T-cell (primary cell): ENCODE measurements around the gene METAP1. TPM values are rescaled to one million over a fixed set of nuclear protein-coding genes. Genes with fewer than 3 reads are reported as not detected.

ENCODE experiments used
- ATAC-seq, 4 experiments: fragments of 200-7000 bp in 3 of 4; fragments of 150-1000 bp in 1 of 4; cut with Tn5 transposase; replicated peaks in 1 of 4; 1 replicate in 3 of 4; 2 replicates in 1 of 4; pipeline ENCODE4 v1.10.0; 2021; ENCODE audit warnings: moderate library complexity in 3 of 4, mild to moderate bottlenecking in 2 of 4, moderate number of reproducible peaks in 1 of 4
- CTCF ChIA-PET, 2 donors: fragments of 300-600 bp; sonication (Branson Sonifier 250); formaldehyde crosslinking; loops; one replicate each; lab custom pipeline; 2022; ENCODE audit warnings: antibody characterized with exemption in 2 of 2; lab: Charles Lee
- POLR2A ChIA-PET, 2 donors: fragments of 300-600 bp; sonication (Branson Sonifier 250); formaldehyde crosslinking; loops; one replicate each; lab custom pipeline; 2022; ENCODE audit warnings: antibody characterized with exemption in 2 of 2; lab: Charles Lee
- DNase-seq, 35 experiments: peaks; one replicate each; pipeline versions ENCODE4 v3.0.0 to v3.0.0-alpha.2; 2013 to 2023
- H3K27ac ChIP-seq: one replicate; pipeline ENCODE4 v1.5.1; 2013; ENCODE audit warnings: low read length
- H3K27me3 ChIP-seq, 2 experiments: replicated peaks in 1 of 2; 1 replicate in 1 of 2; 2 replicates in 1 of 2; pipeline versions ENCODE4 v1.6.1 to v1.7.0; 2013; ENCODE audit warnings: low read length in 1 of 2, mixed read lengths in 1 of 2; ENCODE audit not compliant: control insufficient read depth in 2 of 2, insufficient read depth in 2 of 2; ENCODE audit errors: extremely low read depth in 1 of 2
- H3K36me3 ChIP-seq, 2 donors: 1 replicate in 1 of 2; 2 replicates in 1 of 2; pipeline versions ENCODE4 v1.6.1 to v1.7.0; 2013; ENCODE audit warnings: low read length in 1 of 2; ENCODE audit not compliant: control insufficient read depth in 2 of 2, insufficient read depth in 1 of 2; ENCODE audit errors: extremely low read depth in 1 of 2
- H3K4me1 ChIP-seq, 2 experiments: 1 replicate in 1 of 2; 2 replicates in 1 of 2; pipeline versions ENCODE4 v1.6.1 to v1.7.0; 2013; ENCODE audit warnings: low read length in 2 of 2, mixed read lengths in 1 of 2; ENCODE audit not compliant: insufficient read depth in 2 of 2, control insufficient read depth in 1 of 2; ENCODE audit errors: extremely low read depth in 1 of 2
- H3K4me3 ChIP-seq, 2 donors: 1 replicate in 1 of 2; 2 replicates in 1 of 2; pipeline versions ENCODE4 v1.5.1 to v1.7.0; 2013; ENCODE audit warnings: mild to moderate bottlenecking in 2 of 2, low read length in 1 of 2, moderate library complexity in 1 of 2; ENCODE audit not compliant: control insufficient read depth in 1 of 2; ENCODE audit errors: extremely low read depth in 1 of 2
- H3K9me3 ChIP-seq: 2 replicates; pipeline ENCODE4 v1.7.0; 2013
- H3K27ac Mint-ChIP-seq, 2 donors: one replicate each; pipeline ENCODE4 v1.8.0; 2020 to 2021; ENCODE audit warnings: mild to moderate bottlenecking in 2 of 2, mixed read lengths in 2 of 2
- H3K27me3 Mint-ChIP-seq, 2 donors: one replicate each; pipeline ENCODE4 v1.8.0; 2021 to 2022; ENCODE audit warnings: mixed read lengths in 2 of 2
- H3K36me3 Mint-ChIP-seq: one replicate; pipeline ENCODE4 v1.8.0; 2021; ENCODE audit warnings: mixed read lengths
- H3K4me1 Mint-ChIP-seq, 3 donors: one replicate each; pipeline ENCODE4 v1.8.0; 2020 to 2022; ENCODE audit warnings: mixed read lengths in 3 of 3, mild to moderate bottlenecking in 1 of 3
- H3K4me3 Mint-ChIP-seq, 3 donors: one replicate each; pipeline ENCODE4 v1.8.0; 2020 to 2022; ENCODE audit warnings: mild to moderate bottlenecking in 3 of 3, mixed read lengths in 3 of 3, moderate library complexity in 3 of 3
- H3K9me3 Mint-ChIP-seq, 3 donors: one replicate each; pipeline ENCODE4 v1.8.0; 2020 to 2022; ENCODE audit warnings: mixed read lengths in 3 of 3
- WGBS: methylation state at CpG from one replicate; pipeline ENCODE4 v1.1.5; 2013; ENCODE audit warnings: missing lambda C conversion rate; ENCODE audit not compliant: insufficient coverage; 5-methylcytosine and 5-hydroxymethylcytosine counted together
- total RNA-seq, 35 experiments: library from RNA in 6 of 35; stranded (reverse) in 6 of 35; fragments of 120-200 nt in 1 of 35; gene quantifications; one replicate each; pipeline versions ENCODE4 v1.2.1 to v1.2.4 and lab custom pipeline; 2013 to 2026

The METAP1 gene
- total RNA-seq, 5 donors from 2014 or later (not counting 1 experiment from before 2014, with no cell fraction given), result 32.9 to 39.8 (median 39.2) TPM

GRCh38 chr4:98959411-98959810 lies 36.1 kb upstream of the METAP1 start:
- no peak for DNase-seq
- Mint-ChIP-seq H3K27ac (no peak overlapping the region), H3K27me3 (peaks cover 7 to 14% of the 10 kb centered on the region in 2 donors), H3K4me3 (no peak overlapping the region), H3K4me1 (no peaks in the 10 kb centered on the region), H3K36me3 (no peaks in the 10 kb centered on the region), H3K9me3 (no peaks in the 10 kb centered on the region)
- ChIA-PET POLR2A (no interaction called here), CTCF (no interaction called here)
- no peaks in the 10 kb centered on the region for H3K9me3 ChIP-seq
- 90% methylated on average over 2 of the region's 2 CpGs for WGBS
- H3K36me3 ChIP-seq, result no peaks in the 10 kb centered on the region
- ATAC-seq, result no peak
- H3K27me3 ChIP-seq, result peaks cover 0 to 4% of the 10 kb centered on the region in 2 experiments
- H3K27ac ChIP-seq, result no peak overlapping the region
- no peak overlapping the region for H3K4me3 ChIP-seq
- H3K4me1 ChIP-seq, result no peaks in the 10 kb centered on the region

GRCh38 chr4:98961770-98962169 lies 33.8 kb upstream of the METAP1 start:
- Mint-ChIP-seq H3K4me1 (no peaks in the 10 kb centered on the region), H3K27me3 (peaks cover 6 to 8% of the 10 kb centered on the region in 2 donors), H3K27ac (no peak overlapping the region), H3K4me3 (no peak overlapping the region), H3K36me3 (no peaks in the 10 kb centered on the region), H3K9me3 (peaks cover 0 to 2% (median 0%) of the 10 kb centered on the region in 3 donors)
- DNase-seq (no peak), ATAC-seq (no peak)
- H3K9me3 ChIP-seq, result no peaks in the 10 kb centered on the region
- H3K4me3 ChIP-seq, result no peak overlapping the region
- no peaks in the 10 kb centered on the region for H3K36me3 ChIP-seq
- H3K27ac ChIP-seq, result no peak overlapping the region
- ChIA-PET CTCF (interaction anchor here (0.7 kb wide), 2 partner anchors 95 to 838 kb away, joined by 4 to 6 read pairs; no protein-coding TSS in a partner anchor), POLR2A (interaction anchor here in 1 of 2 donors (0.6 kb wide), 1 partner anchor 270 kb away, joined by 7 read pairs; no protein-coding TSS in a partner anchor)
- no peaks in the 10 kb centered on the region for H3K4me1 ChIP-seq
- WGBS, result 100% methylated on average over 1 of the region's 2 CpGs
- H3K27me3 ChIP-seq, result peaks cover 0 to 4% of the 10 kb centered on the region in 2 experiments

- no peak overlapping the region for H3K27ac ChIP-seq
- peaks cover 6 to 8% of the 10 kb centered on the region in 2 donors for H3K27me3 Mint-ChIP-seq
- H3K9me3 ChIP-seq, result no peaks in the 10 kb centered on the region
- H3K4me1 Mint-ChIP-seq, result no peaks in the 10 kb centered on the region
- no peak overlapping the region for H3K4me3 Mint-ChIP-seq
- H3K36me3 ChIP-seq, result no peaks in the 10 kb centered on the region
- no peaks in the 10 kb centered on the region for H3K4me1 ChIP-seq
- DNase-seq (no peak), ATAC-seq (no peak)
- H3K9me3 Mint-ChIP-seq, result peaks cover 0 to 2% (median 0%) of the 10 kb centered on the region in 3 donors
- CTCF ChIA-PET, result no interaction called here
- no peak overlapping the region for H3K27ac Mint-ChIP-seq
- H3K27me3 ChIP-seq, result peaks cover 0 to 3% of the 10 kb centered on the region in 2 experiments
- H3K36me3 Mint-ChIP-seq, result no peaks in the 10 kb centered on the region
- WGBS, result no CpG with 5 or more reads among the region's 5 CpGs
- POLR2A ChIA-PET, result interaction anchor here in 1 of 2 donors (0.6 kb wide), 1 partner anchor 565 kb away, joined by 5 read pairs; no protein-coding TSS in a partner anchor
- no peak overlapping the region for H3K4me3 ChIP-seq
These were observed 31.7 kb upstream of the METAP1 start for GRCh38 chr4:98963538-98964433.

GRCh38 chr4:98966926-98967325 lies 28.6 kb upstream of the METAP1 start:
- no peak overlapping the region for H3K27ac Mint-ChIP-seq
- H3K9me3 Mint-ChIP-seq, result peaks cover 0 to 2% (median 0%) of the 10 kb centered on the region in 3 donors
- Histone ChIP-seq H3K27ac (no peak overlapping the region), H3K9me3 (no peaks in the 10 kb centered on the region), H3K4me3 (no peak overlapping the region), H3K4me1 (no peaks in the 10 kb centered on the region), H3K36me3 (no peaks in the 10 kb centered on the region), H3K27me3 (peaks cover 0 to 3% of the 10 kb centered on the region in 2 experiments)
- ChIA-PET POLR2A (no interaction called here), CTCF (no interaction called here)
- WGBS, result no CpG with 5 or more reads among the region's 3 CpGs
- no peak for ATAC-seq
- no peaks in the 10 kb centered on the region for H3K36me3 Mint-ChIP-seq
- H3K27me3 Mint-ChIP-seq, result peaks cover 3 to 8% of the 10 kb centered on the region in 2 donors
- no peak for DNase-seq
- no peak overlapping the region for H3K4me3 Mint-ChIP-seq
- H3K4me1 Mint-ChIP-seq, result no peaks in the 10 kb centered on the region

- CTCF ChIA-PET, result interaction anchor here (0.8 to 0.9 kb wide), 2 partner anchors 14 to 18 kb away, joined by 3 to 4 read pairs; no protein-coding TSS in a partner anchor
- Mint-ChIP-seq H3K4me3 (no peak overlapping the region), H3K4me1 (no peaks in the 10 kb centered on the region), H3K27me3 (peaks cover 3 to 8% of the 10 kb centered on the region in 2 donors), H3K9me3 (peaks cover 0 to 2% (median 0%) of the 10 kb centered on the region in 3 donors), H3K27ac (no peak overlapping the region), H3K36me3 (no peaks in the 10 kb centered on the region)
- Histone ChIP-seq H3K4me1 (no peaks in the 10 kb centered on the region), H3K9me3 (no peaks in the 10 kb centered on the region), H3K27me3 (peaks cover 0 to 3% of the 10 kb centered on the region in 2 experiments), H3K36me3 (no peaks in the 10 kb centered on the region), H3K27ac (no peak overlapping the region), H3K4me3 (no peak overlapping the region)
- POLR2A ChIA-PET, result no interaction called here
- 91% methylated on average over 3 of the region's 3 CpGs for WGBS
- ATAC-seq, result no peak
- no peak for DNase-seq
These were observed 27.7 kb upstream of the METAP1 start for GRCh38 chr4:98967786-98968329.
